PC-3 (cell line): ENCODE results near the gene SARDH. TPM values are rescaled to one million over a fixed set of nuclear protein-coding genes. Genes with fewer than 3 reads are reported as not detected.

ENCODE experiments used
- ATAC-seq: fragments of 200-7000 bp; cut with Tn5 transposase; 2 replicates; pipeline ENCODE4 v1.9.1; 2020; ENCODE audit warnings: mild to moderate bottlenecking, moderate library complexity
- BruUV-seq: library from RNA; stranded (reverse); fragments of 400-500 nt; replicated peaks from 2 replicates; lab custom pipeline; 2021; lab: Mats Ljungman, UMichigan
- CTCF ChIA-PET: fragments of 300-600 bp; sonication (Branson Sonifier 250); formaldehyde crosslinking; loops from one replicate; lab custom pipeline; 2022; ENCODE audit warnings: antibody characterized with exemption; lab: Charles Lee
- POLR2A ChIA-PET: fragments of 300-600 bp; sonication (Branson Sonifier 250); formaldehyde crosslinking; loops from one replicate; lab custom pipeline; 2022; ENCODE audit warnings: antibody characterized with exemption; ENCODE audit not compliant: unreplicated experiment; lab: Charles Lee
- DNase-seq: peaks from one replicate; pipeline ENCODE4 v3.0.0-alpha.2; 2015
- H2AFZ ChIP-seq: fragments of 300-600 bp; sonication (generic); 2 replicates; pipeline ENCODE4 v1.6.0; 2016; ENCODE audit warnings: antibody characterized with exemption, low read length
- H3F3A ChIP-seq: fragments of 300-600 bp; sonication (generic); one replicate; pipeline ENCODE4 v1.6.0; 2017; ENCODE audit warnings: antibody characterized with exemption, low read length, control low read depth, mild to moderate bottlenecking; ENCODE audit not compliant: unreplicated experiment
- H3K27ac ChIP-seq: fragments of 300-600 bp; sonication (generic); 2 replicates; pipeline ENCODE4 v1.5.1; 2016; ENCODE audit warnings: mild to moderate bottlenecking, low read length
- H3K27me3 ChIP-seq: fragments of 300-600 bp; sonication (generic); 2 replicates; pipeline ENCODE4 v1.6.1; 2016; ENCODE audit warnings: low read length, mixed read lengths
- H3K36me3 ChIP-seq: fragments of 300-600 bp; sonication (generic); 2 replicates; pipeline ENCODE4 v1.6.1; 2016; ENCODE audit warnings: low read depth, mixed run types, low read length, mixed read lengths
- H3K4me1 ChIP-seq: fragments of 300-600 bp; sonication (generic); 2 replicates; pipeline ENCODE4 v1.5.1; 2016; ENCODE audit warnings: low read length; ENCODE audit not compliant: insufficient read depth
- H3K4me2 ChIP-seq: fragments of 300-600 bp; sonication (generic); 2 replicates; pipeline ENCODE4 v1.6.0; 2016; ENCODE audit warnings: low read length
- H3K4me3 ChIP-seq: fragments of 300-600 bp; sonication (generic); 2 replicates; pipeline ENCODE4 v1.5.1; 2016; ENCODE audit warnings: mild to moderate bottlenecking, low read length, mixed read lengths
- H3K79me2 ChIP-seq: fragments of 300-600 bp; sonication (generic); 2 replicates; pipeline ENCODE4 v1.6.1; 2017; ENCODE audit warnings: low read length, mixed read lengths
- H3K9ac ChIP-seq: fragments of 300-600 bp; sonication (generic); 2 replicates; pipeline ENCODE4 v1.6.0; 2016; ENCODE audit warnings: mild to moderate bottlenecking, low read length
- H3K9me2 ChIP-seq: fragments of 300-600 bp; sonication (generic); replicated peaks from 2 replicates; pipeline ENCODE4 v1.6.1; 2016; ENCODE audit warnings: mixed run types, low read length, mixed read lengths
- H3K9me3 ChIP-seq: fragments of 300-600 bp; sonication (generic); 2 replicates; pipeline ENCODE4 v1.6.1; 2016; ENCODE audit warnings: low read length, mixed read lengths
- H4K20me1 ChIP-seq: fragments of 300-600 bp; sonication (generic); 2 replicates; pipeline ENCODE4 v1.6.1; 2016; ENCODE audit warnings: low read length, mixed read lengths
- EZH2 ChIP-seq: fragments of 300-600 bp; sonication (generic); IDR thresholded peaks from one replicate; pipeline ENCODE4 v1.6.1; 2017; ENCODE audit warnings: antibody characterized with exemption, mild to moderate bottlenecking, low read length; ENCODE audit not compliant: unreplicated experiment
- EZH2phosphoT487 ChIP-seq: fragments of 300-600 bp; sonication (generic); IDR thresholded peaks from 2 replicates; pipeline ENCODE4 v1.6.1; 2018; ENCODE audit warnings: mild to moderate bottlenecking, antibody characterized with exemption, low read length, borderline replicate concordance
- intact Hi-C: fragments of 100-400 bp; cut with micrococcal nuclease; formaldehyde crosslinking; loops from 2 replicates; pipeline ENCODE4 v1.9.0; 2023
- total RNA-seq: library from RNA; depleted of rRNA; stranded (reverse); fragments of >200 nt; gene quantifications from 2 replicates; pipeline ENCODE4 v1.2.3, GENCODE V29; 2014
- TF ChIP-seq, protein P1 (sequence below): fragments of 300-600 bp; sonication (generic); conservative IDR thresholded peaks from 2 replicates; pipeline ENCODE4 v1.5.1; 2017; ENCODE audit warnings: antibody characterized with exemption, low read depth, mild to moderate bottlenecking, low read length

Gene SARDH
- total RNA-seq, 1 experiment from 2014 or later, result 3.4 TPM

DNA sequence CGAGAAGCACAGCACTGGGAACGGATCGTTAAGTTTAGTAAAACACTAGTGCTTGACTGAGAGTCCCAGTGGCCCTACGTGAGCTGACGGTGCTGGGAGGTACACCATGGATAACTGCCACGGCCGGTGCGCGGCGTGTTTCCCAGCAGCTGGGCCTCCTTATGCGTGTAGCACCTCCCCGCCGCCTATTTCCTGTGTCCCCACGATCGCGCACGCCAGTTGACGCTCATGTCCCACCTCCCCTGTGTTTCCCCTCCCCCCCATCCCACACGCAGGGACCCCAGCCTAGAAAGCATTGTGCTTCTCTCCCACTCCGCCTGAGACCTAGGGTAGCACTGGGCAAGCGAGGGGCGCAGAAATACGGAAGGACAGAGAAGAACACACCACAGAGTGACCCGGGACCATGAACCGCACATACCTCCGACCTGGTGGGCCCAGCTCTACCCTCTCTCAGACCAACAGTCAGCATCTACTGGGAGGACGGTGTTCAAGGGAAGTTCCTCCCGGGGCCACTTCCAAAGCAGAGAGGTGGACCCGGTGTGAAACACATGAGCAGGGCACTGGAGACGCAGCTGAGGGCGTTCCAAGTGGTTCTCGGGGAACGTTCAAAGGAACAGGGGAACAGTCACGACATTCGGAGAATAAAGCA, 56.4 kb downstream of the SARDH start:
- ATAC-seq (no peak), DNase-seq (no peak)
- no peak overlapping the region for H3K4me2 ChIP-seq
- ChIA-PET CTCF (no interaction called here), POLR2A (no interaction called here)
- no peaks in the 10 kb centered on the region for H3K9me2 ChIP-seq
- H3K4me1 ChIP-seq, result no peaks in the 10 kb centered on the region
- H3K79me2 ChIP-seq, result no peaks in the 10 kb centered on the region
- no peak overlapping the region for H3K9ac ChIP-seq
- intact Hi-C loops, result no loop called here
- TF ChIP-seq EZH2phosphoT487 (no peak), EZH2 (no peak)
- TF ChIP-seq, protein P1, sequence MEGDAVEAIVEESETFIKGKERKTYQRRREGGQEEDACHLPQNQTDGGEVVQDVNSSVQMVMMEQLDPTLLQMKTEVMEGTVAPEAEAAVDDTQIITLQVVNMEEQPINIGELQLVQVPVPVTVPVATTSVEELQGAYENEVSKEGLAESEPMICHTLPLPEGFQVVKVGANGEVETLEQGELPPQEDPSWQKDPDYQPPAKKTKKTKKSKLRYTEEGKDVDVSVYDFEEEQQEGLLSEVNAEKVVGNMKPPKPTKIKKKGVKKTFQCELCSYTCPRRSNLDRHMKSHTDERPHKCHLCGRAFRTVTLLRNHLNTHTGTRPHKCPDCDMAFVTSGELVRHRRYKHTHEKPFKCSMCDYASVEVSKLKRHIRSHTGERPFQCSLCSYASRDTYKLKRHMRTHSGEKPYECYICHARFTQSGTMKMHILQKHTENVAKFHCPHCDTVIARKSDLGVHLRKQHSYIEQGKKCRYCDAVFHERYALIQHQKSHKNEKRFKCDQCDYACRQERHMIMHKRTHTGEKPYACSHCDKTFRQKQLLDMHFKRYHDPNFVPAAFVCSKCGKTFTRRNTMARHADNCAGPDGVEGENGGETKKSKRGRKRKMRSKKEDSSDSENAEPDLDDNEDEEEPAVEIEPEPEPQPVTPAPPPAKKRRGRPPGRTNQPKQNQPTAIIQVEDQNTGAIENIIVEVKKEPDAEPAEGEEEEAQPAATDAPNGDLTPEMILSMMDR, result no peak
- H4K20me1 ChIP-seq, result no peaks in the 10 kb centered on the region
- BruUV-seq, result no TSS peak
- no peaks in the 10 kb centered on the region for H3K36me3 ChIP-seq
- H3K27me3 ChIP-seq, result no peaks in the 10 kb centered on the region
- H3F3A ChIP-seq, result no peaks in the 10 kb centered on the region
- H3K27ac ChIP-seq, result no peak overlapping the region
- no peaks in the 10 kb centered on the region for H3K9me3 ChIP-seq
- H2AFZ ChIP-seq, result no peak overlapping the region
- no peak overlapping the region for H3K4me3 ChIP-seq

DNA sequence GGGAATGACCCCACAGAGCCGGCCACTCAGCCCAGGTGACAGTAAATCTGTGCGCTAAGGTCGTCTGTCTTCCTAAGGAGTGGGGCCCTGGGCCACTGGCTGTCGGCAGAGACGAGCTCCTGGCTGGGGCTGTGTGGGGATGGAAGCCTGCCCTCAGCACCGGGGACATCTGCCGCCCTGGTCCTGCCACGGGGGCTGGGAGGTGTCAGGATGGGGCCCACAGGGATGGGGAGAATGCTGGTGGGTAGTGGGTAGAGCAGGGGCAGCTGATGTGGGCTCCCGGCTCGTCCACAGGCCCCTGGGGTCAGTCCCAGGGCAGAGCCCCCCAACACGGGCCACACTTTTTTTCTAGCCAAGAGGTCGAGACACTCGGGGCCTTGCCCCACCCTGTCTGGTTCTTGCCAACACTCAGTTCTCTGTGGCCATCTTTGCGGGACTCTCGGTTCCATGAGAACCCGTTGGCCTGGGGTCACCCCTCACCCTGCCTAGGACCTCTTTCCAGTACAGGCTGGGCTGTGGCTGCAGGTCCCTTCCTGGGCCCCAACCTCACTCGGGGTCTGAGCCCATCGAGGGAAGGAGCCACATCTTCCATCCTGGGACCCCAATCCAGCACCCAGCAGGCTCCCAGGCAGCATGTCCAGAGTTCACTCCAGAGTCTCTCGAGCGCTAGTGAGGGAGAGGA, 57.0 kb downstream of the SARDH start:
- Histone ChIP-seq H3K4me1 (no peaks in the 10 kb centered on the region), H3K4me2 (no peak overlapping the region), H3F3A (no peaks in the 10 kb centered on the region), H3K4me3 (no peak overlapping the region), H3K9me3 (no peaks in the 10 kb centered on the region), H3K9me2 (no peaks in the 10 kb centered on the region), H3K27ac (no peak overlapping the region), H3K36me3 (no peaks in the 10 kb centered on the region), H3K9ac (no peak overlapping the region), H2AFZ (no peak overlapping the region), H3K27me3 (no peaks in the 10 kb centered on the region), H3K79me2 (no peaks in the 10 kb centered on the region), H4K20me1 (no peaks in the 10 kb centered on the region)
- TF ChIP-seq EZH2 (no peak), EZH2phosphoT487 (no peak)
- TF ChIP-seq, protein P1, result no peak
- POLR2A ChIA-PET, result no interaction called here
- ATAC-seq (no peak), DNase-seq (no peak)
- BruUV-seq, result no TSS peak
- CTCF ChIA-PET, result no interaction called here
- intact Hi-C loops, result no loop called here
